GM19238 (cell line): ENCODE data around the gene SHISA9.
"Not testable (repeated sequence)": the region's sequence is repeated elsewhere in the genome, so short reads cannot be mapped to it uniquely, and the experiment has no call there.

Experiments
- DNase-seq: peaks from one replicate; pipeline ENCODE4 v3.0.0; 2011; ENCODE audit warnings: low spot score; ENCODE audit not compliant: insufficient read length

SHISA9 gene

GRCh38 chr16:12901597-12902461, at the start of gene SHISA9:
TSS of gene SHISA9 (plus strand) at chr16:12901598.
- no peak for DNase-seq

- no peak for DNase-seq
These were observed 47.4 kb upstream of the SHISA9 start for GRCh38 chr16:12853972-12854371.

DNA sequence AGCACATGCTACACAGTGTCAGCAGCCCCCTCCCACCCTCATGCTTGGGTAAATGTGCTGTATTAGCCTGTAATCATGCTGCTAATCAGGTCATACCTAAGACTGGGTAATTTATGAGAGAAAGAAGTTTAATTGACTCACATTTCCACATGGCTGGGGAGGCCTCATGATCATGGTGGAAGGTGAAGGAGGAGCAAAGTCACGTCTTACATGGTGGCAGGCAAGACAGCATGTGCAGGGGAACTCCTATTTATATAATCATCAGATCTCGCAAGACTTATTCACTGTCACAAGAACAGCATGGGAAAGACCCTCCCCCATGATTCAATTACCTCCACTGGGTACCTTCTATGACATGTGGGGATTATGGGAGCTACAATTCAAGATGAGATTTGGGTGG, 44.0 kb upstream of the SHISA9 start:
- DNase-seq = not testable (repeated sequence)

DNA sequence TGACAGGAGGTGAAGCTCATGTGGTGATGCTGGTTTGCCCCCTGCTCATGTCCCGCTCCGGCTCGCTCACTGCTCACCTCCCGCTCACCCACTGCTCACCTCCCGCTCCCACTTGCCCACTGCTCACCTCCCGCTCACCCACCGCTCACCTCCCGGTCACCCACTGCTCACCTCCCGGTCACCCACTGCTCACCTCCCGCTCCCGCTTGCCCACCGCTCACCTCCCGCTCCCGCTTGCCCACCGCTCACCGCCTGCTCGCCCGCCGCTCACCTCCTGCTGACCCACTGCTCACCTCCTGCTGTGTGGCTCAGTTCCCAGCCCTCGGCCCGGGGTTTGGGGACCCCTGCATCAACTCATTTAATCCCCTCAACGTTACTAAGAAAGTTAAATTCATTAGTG, 39.1 kb upstream of the SHISA9 start:
- DNase-seq = no peak

DNA sequence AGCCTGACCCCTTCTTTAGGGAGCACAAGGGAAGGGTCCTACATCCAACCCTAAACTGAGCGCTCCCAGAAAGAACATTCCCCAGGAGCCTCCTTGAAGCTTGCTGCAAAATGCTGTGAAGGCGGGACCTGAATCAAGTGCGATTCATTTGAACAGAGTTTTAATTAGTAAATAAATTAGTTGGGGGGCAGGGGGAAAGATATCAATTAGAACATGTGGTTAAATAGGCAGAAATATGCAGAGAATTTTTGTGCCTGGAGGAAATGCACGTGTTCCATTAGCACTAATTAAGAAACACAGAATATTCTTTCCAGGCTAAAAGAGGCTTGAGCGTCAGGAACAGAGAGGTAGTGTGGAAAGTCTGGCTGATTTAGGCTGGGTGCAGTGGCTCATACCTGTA, 38.5 kb upstream of the SHISA9 start:
- DNase-seq = no peak

DNA sequence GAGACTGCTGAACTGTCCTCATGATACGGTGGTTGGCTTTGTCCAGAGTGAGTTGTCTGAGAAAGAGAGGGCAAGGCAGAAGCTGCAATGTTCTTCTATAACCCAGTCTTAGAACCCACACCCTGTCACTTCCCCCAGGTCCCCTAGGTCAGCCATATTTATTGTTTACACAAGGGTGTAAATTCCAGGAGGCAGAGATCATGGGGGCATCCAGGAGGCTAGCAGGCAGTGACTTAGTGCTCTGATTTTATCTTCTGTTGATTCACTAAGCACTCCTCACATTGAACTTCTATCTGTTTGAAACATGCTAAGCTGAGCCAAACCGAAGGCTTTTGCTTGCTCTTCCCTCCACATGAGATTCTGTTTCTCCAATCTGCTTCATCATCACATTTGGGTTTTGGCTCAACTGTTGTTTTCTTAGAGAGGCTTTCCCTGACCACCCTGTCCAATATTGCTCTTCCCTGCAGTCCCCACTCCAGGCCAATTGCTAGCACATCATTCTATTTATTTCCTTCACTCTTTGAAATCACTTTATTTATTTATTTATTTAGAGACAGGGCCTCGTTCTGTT, 34.3 kb upstream of the SHISA9 start:
- no peak for DNase-seq

- no peak for DNase-seq
These were observed 33.2 kb upstream of the SHISA9 start for GRCh38 chr16:12868169-12868568.

- DNase-seq = no peak
These were observed 32.6 kb upstream of the SHISA9 start for GRCh38 chr16:12868788-12869187.

GRCh38 chr16:12869698-12870427, 31.5 kb upstream of the SHISA9 start:
- no peak for DNase-seq

- no peak for DNase-seq
These were observed 29.6 kb upstream of the SHISA9 start for GRCh38 chr16:12871784-12872183.

GRCh38 chr16:12874186-12874585, 27.2 kb upstream of the SHISA9 start:
- DNase-seq = no peak

GRCh38 chr16:12876778-12877177, 24.6 kb upstream of the SHISA9 start:
- no peak for DNase-seq

DNA sequence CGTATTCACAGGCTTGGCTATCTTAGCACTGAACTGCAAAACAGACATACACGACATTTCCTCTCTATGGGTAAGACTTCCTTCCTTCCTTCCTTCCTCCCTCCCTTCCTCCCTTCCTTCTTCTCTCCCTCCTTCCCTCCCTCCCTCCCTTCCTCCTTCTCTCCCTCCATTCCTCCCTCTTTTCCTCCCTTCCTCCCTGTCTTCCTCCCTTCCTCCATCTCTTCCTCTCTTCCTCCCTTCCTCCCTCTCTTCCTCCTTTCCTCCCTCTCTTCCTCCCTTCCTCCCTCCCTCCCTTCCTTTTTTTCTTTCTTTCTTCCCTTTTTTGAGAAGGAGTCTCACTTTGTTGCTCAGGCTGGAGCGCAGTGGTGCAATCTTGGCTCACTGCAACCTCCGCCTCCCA, 22.4 kb upstream of the SHISA9 start:
- DNase-seq = no peak

DNA sequence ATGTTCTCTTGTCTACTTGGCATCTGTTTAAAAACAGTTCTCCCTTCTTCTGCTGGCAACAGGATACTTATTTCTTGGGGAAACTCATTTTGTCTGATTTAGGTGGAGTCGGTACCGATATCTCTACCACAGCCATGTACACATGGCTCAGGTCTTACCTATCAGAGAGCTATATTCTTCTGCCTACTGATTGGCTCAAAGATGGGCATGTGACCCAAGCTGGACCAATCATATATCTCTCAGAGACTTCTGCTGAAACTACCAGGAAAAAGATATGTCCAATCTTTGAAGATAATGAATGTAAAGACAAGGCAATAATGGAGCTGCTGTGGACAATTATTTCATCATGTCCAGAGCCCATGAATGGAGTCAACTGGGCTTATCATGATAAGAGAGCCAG, 21.6 kb upstream of the SHISA9 start:
- DNase-seq = no peak

DNA sequence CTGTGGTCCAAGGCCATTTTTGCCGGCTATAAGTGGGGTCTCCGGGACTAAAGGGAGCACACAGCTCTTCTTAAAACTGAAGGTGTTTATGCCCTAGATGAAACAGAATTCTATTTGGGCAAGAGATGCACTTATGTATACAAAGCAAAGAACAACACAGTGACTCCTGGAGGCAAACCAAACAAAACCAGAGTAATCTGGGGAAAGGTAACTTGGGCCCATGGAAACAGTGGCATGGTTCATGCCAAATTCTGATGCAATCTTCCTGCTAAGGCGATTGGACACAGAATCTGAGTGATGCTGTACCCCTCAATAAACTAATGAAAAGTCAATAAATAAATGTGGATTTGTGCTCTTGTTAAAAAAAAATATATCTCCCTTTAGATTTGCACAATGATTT, 20.2 kb upstream of the SHISA9 start:
- no peak for DNase-seq

GRCh38 chr16:12881740-12882139, 19.7 kb upstream of the SHISA9 start:
- DNase-seq = no peak

DNA sequence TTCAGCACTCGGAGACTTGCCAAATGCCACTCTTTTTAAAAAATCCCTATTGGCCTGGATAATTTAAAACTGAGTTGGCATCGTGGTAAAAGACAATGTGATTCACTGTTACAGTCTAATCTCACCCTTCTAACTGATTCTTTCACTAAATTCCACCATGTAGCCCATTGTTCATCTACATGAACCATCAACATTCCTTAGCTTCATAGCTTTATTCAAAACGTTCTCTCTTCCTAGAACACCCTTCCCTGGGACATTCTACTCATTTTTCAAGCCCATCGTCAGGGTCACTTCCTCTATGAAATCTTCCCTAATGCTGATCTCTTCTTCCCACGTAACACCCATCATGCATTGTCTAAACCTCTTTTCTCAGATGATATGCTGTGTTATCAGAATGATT, 15.7 kb upstream of the SHISA9 start:
- DNase-seq = no peak

- DNase-seq = no peak
These were observed 9.6 kb upstream of the SHISA9 start for GRCh38 chr16:12891836-12892235.

- no peak for DNase-seq
These were observed 8.2 kb upstream of the SHISA9 start for GRCh38 chr16:12893050-12893750.

GRCh38 chr16:12896562-12896961, 4.8 kb upstream of the SHISA9 start:
- no peak for DNase-seq

- no peak for DNase-seq
These were observed 2.8 kb upstream of the SHISA9 start for GRCh38 chr16:12898551-12898950.
